IMR-90 (cell line): Measurements from ENCODE around the gene SENP7. TPM values are rescaled to one million over a fixed set of nuclear protein-coding genes. Genes with fewer than 3 reads are reported as not detected.

Experiments used
- ATAC-seq: fragments of 200-7000 bp; cut with Tn5 transposase; 2 replicates; pipeline ENCODE4 v1.9.1; 2020; ENCODE audit warnings: low read depth, mild to moderate bottlenecking, moderate library complexity
- BruUV-seq: library from RNA; stranded (reverse); fragments of 400-500 nt; replicated peaks from 2 replicates; lab custom pipeline; 2021; lab: Mats Ljungman, UMichigan
- CTCF ChIA-PET: fragments of 300-600 bp; formaldehyde crosslinking; extraction: SDS; loops from one replicate; lab custom pipeline; 2021; ENCODE audit warnings: antibody characterized with exemption; lab: Yijun Ruan, JAX
- POLR2A ChIA-PET: fragments of 300-600 bp; sonication (Branson Sonifier 250); formaldehyde crosslinking; loops from one replicate; lab custom pipeline; 2022; ENCODE audit warnings: antibody characterized with exemption; ENCODE audit not compliant: unreplicated experiment; lab: Charles Lee
- DNase-seq: peaks from one replicate; pipeline ENCODE4 v3.0.0; 2013
- H2AFZ ChIP-seq: replicated peaks from 2 replicates; pipeline ENCODE3; 2013; ENCODE audit warnings: low read length, mild to moderate bottlenecking; ENCODE audit not compliant: poor library complexity
- H2AK5ac ChIP-seq: 2 replicates; pipeline ENCODE4 v1.6.1; 2013; ENCODE audit warnings: low read depth, low read length, inconsistent platforms
- H2AK9ac ChIP-seq: replicated peaks from 2 replicates; pipeline ENCODE3; 2013; ENCODE audit warnings: mild to moderate bottlenecking, low read depth, low read length, moderate library complexity; ENCODE audit not compliant: poor library complexity
- H2BK120ac ChIP-seq: 2 replicates; pipeline ENCODE4 v1.6.1; 2013; ENCODE audit warnings: low read depth, low read length, inconsistent platforms
- H2BK15ac ChIP-seq: 3 replicates; pipeline ENCODE4 v1.6.1; 2013; ENCODE audit warnings: low read depth, low read length, inconsistent platforms
- H2BK20ac ChIP-seq: 2 replicates; pipeline ENCODE4 v1.6.1; 2013; ENCODE audit warnings: low read depth, mild to moderate bottlenecking, inconsistent platforms, low read length, moderate library complexity
- H2BK5ac ChIP-seq: 2 replicates; pipeline ENCODE4 v1.6.1; 2013; ENCODE audit warnings: mild to moderate bottlenecking, low read depth, low read length, inconsistent platforms; ENCODE audit not compliant: poor library complexity, severe bottlenecking
- H3K14ac ChIP-seq: replicated peaks from 2 replicates; pipeline ENCODE4 v1.6.1; 2013; ENCODE audit warnings: low read depth, low read length, inconsistent platforms
- H3K18ac ChIP-seq: 2 replicates; pipeline ENCODE4 v1.6.1; 2013; ENCODE audit warnings: low read depth, low read length, control low read depth
- H3K23ac ChIP-seq: 2 replicates; pipeline ENCODE4 v1.6.1; 2013; ENCODE audit warnings: low read depth, low read length, inconsistent platforms
- H3K27ac ChIP-seq: 2 replicates; pipeline ENCODE4 v1.5.1; 2013; ENCODE audit warnings: mild to moderate bottlenecking, control low read depth, low read length; ENCODE audit not compliant: insufficient read depth
- H3K27me3 ChIP-seq: 2 replicates; pipeline ENCODE4 v1.6.1; 2013; ENCODE audit warnings: low read length; ENCODE audit not compliant: control insufficient read depth, insufficient read depth
- H3K36me3 ChIP-seq: 2 replicates; pipeline ENCODE4 v1.6.1; 2013; ENCODE audit warnings: low read length, mixed read lengths; ENCODE audit not compliant: control insufficient read depth, insufficient read depth
- H3K4ac ChIP-seq: 2 replicates; pipeline ENCODE4 v1.6.1; 2013; ENCODE audit warnings: low read depth, low read length, inconsistent platforms
- H3K4me1 ChIP-seq: 2 replicates; pipeline ENCODE4 v1.6.1; 2013; ENCODE audit warnings: low read length, mixed read lengths; ENCODE audit not compliant: control insufficient read depth, insufficient read depth
- H3K4me2 ChIP-seq: 2 replicates; pipeline ENCODE4 v1.6.1; 2013; ENCODE audit warnings: low read depth, mild to moderate bottlenecking, control low read depth, low read length, moderate library complexity
- H3K4me3 ChIP-seq: 2 replicates; pipeline ENCODE4 v1.5.1; 2013; ENCODE audit warnings: low read depth, mild to moderate bottlenecking, control low read depth, low read length, moderate library complexity; ENCODE audit not compliant: insufficient read depth
- H3K56ac ChIP-seq: 2 replicates; pipeline ENCODE4 v1.6.1; 2013; ENCODE audit warnings: low read length, inconsistent platforms; ENCODE audit not compliant: insufficient read depth; ENCODE audit errors: extremely low read depth
- H3K79me1 ChIP-seq, 2 experiments: 2 replicates each; pipeline ENCODE4 v1.6.1; 2013; ENCODE audit warnings: low read length in 2 of 2, inconsistent platforms in 1 of 2, low read depth in 1 of 2
- H3K9ac ChIP-seq: 2 replicates; pipeline ENCODE4 v1.6.1; 2013; ENCODE audit warnings: low read depth, low read length, control low read depth
- H3K9me1 ChIP-seq: 2 replicates; pipeline ENCODE4 v1.6.1; 2013; ENCODE audit warnings: low read length, inconsistent platforms; ENCODE audit not compliant: insufficient read depth
- H3K9me3 ChIP-seq: 2 replicates; pipeline ENCODE4 v1.6.1; 2013; ENCODE audit warnings: low read length; ENCODE audit not compliant: control insufficient read depth, insufficient read depth
- H4K20me1 ChIP-seq: 2 replicates; pipeline ENCODE4 v1.6.1; 2013; ENCODE audit warnings: low read length, inconsistent platforms; ENCODE audit not compliant: insufficient read depth
- H4K5ac ChIP-seq: 2 replicates; pipeline ENCODE4 v1.6.1; 2013; ENCODE audit warnings: mild to moderate bottlenecking, low read depth, low read length, control low read depth
- H4K8ac ChIP-seq, 2 experiments: 2 replicates each; pipeline ENCODE4 v1.6.1; 2013; ENCODE audit warnings: low read depth in 2 of 2, low read length in 2 of 2, control low read depth in 1 of 2, inconsistent platforms in 1 of 2
- H4K91ac ChIP-seq: 2 replicates; pipeline ENCODE4 v1.6.1; 2013; ENCODE audit warnings: low read depth, low read length, inconsistent platforms; ENCODE audit not compliant: insufficient read depth
- ELK1 ChIP-seq: fragments of 150-350 bp; IDR thresholded peaks from 2 replicates; pipeline ENCODE4 v1.6.1; 2016; ENCODE audit warnings: low read depth, mild to moderate bottlenecking, low read length, moderate library complexity, borderline replicate concordance
- MXI1 ChIP-seq: IDR thresholded peaks from 2 replicates; pipeline ENCODE4 v1.6.1; 2012; ENCODE audit warnings: low read depth, mild to moderate bottlenecking, low read length, moderate library complexity, borderline replicate concordance
- NFE2L2 ChIP-seq: fragments of 150-350 bp; IDR thresholded peaks from 2 replicates; pipeline ENCODE4 v1.6.1; 2016; ENCODE audit warnings: low read depth, mild to moderate bottlenecking, low read length
- RAD21 ChIP-seq: IDR thresholded peaks from 2 replicates; pipeline ENCODE4 v1.6.1; 2012; ENCODE audit warnings: low read length, improper control_type of control experiment
- SMC3 ChIP-seq: fragments of 150-350 bp; IDR thresholded peaks from 2 replicates; pipeline ENCODE4 v1.6.1; 2016; ENCODE audit warnings: low read depth, mild to moderate bottlenecking, antibody characterized with exemption, low read length, moderate library complexity
- WGBS, 2 experiments: methylation state at CpG; one replicate each; pipeline versions ENCODE4 v1.1.5 to v1.1.7; 2013; ENCODE audit warnings: missing lambda C conversion rate in 2 of 2; ENCODE audit not compliant: insufficient read length in 1 of 2; ENCODE audit errors: extremely low coverage in 2 of 2; 5-methylcytosine and 5-hydroxymethylcytosine counted together
- dilution Hi-C: fragments of 300-500 bp; cut with HindIII; formaldehyde crosslinking; loops from one replicate; pipeline ENCODE4 v1.14.3; 2018; ENCODE audit warnings: low sequenced_read_pairs; ENCODE audit not compliant: unreplicated experiment
- in situ Hi-C: fragments of 300-500 bp; cut with MboI; formaldehyde crosslinking; loops from 3 replicates; pipeline ENCODE4 v1.14.3; 2019; ENCODE audit warnings: low sequenced_read_pairs, inconsistent platforms, mixed read lengths
- intact Hi-C: fragments of 100-400 bp; cut with micrococcal nuclease; formaldehyde crosslinking; loops from 2 replicates; pipeline ENCODE4 v1.10.0; 2022
- polyA plus RNA-seq, 3 experiments: library from polyadenylated mRNA; depleted of rRNA; stranded (reverse); fragments of >200 nt; gene quantifications; 2 replicates each; pipeline ENCODE4 v1.2.3, GENCODE V29; 2012; ENCODE audit warnings: low replicate concordance in 1 of 3
- total RNA-seq: library from RNA; depleted of rRNA; stranded (reverse); fragments of >200 nt; gene quantifications from 2 replicates; pipeline ENCODE4 v1.2.3, GENCODE V29; 2012

SENP7 gene
- total and polyA plus RNA-seq, 2 of the 4 experiments (the other 2 are of a cell fraction): 5.5 to 8.4 TPM

DNA sequence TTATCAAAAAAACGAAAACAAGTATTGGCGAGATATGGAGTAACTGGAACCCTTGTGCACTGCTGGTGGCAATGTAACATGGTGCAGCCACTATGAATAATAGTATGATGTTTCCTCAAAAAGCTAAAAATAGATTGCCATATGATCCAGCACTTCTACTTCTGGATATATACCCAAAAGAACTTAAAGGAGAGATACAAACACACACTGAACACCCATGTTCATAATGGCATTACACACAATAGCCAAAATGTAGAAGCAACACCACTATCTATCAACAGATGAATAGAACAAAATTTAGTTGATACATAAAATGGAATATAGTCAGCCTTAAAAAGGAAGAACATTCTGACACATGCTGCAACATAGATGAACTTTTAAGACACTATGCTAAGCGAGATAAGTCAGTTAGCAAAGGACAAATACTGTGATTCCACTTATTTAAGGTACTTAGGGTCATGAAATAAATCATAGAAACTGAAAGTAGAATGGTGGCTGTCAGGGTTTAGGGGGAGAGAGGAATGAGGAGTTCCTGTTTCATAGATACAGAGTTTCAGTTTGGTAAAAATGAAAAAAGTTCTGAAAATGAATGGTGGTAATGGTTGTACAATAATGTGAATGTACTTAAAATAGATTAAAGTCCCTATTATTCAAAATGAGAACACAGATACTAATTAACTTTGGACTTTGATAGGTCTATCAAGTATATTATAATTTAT is 133.2 kb downstream of the SENP7 start:
- peak overlapping the region; percentile 33; the same call in 1 of the 2 replicates for H3K4me2 ChIP-seq
- no peak overlapping the region for H3K14ac ChIP-seq
- no peak overlapping the region for H2AK5ac ChIP-seq
- TF ChIP-seq NFE2L2 (no peak), MXI1 (no peak), ELK1 (no peak), SMC3 (no peak), RAD21 (no peak)
- H2BK20ac ChIP-seq: no peak overlapping the region
- no peaks in the 10 kb centered on the region for H3K27me3 ChIP-seq
- H3K56ac ChIP-seq: no peak overlapping the region
- in situ Hi-C loops: no loop called here
- H2BK120ac ChIP-seq: no peak overlapping the region
- dilution Hi-C loops: no loop called here
- H4K5ac ChIP-seq: no peak overlapping the region
- BruUV-seq: no TSS peak
- H4K8ac ChIP-seq: no peak overlapping the region
- no peak overlapping the region for H3K27ac ChIP-seq
- H2BK15ac ChIP-seq: no peak overlapping the region
- no peak overlapping the region for H2BK5ac ChIP-seq
- H4K91ac ChIP-seq: no peak overlapping the region
- no peak overlapping the region for H2AFZ ChIP-seq
- H3K79me1 ChIP-seq: peaks cover 7 to 12% of the 10 kb centered on the region in 2 experiments; a peak in 3 of 4 replicates
- WGBS, 2 experiments: no CpG with 5 or more reads among the region's 3 CpGs
- H3K9ac ChIP-seq: no peak overlapping the region
- H3K23ac ChIP-seq: no peak overlapping the region
- no peak overlapping the region for H2AK9ac ChIP-seq
- H3K4ac ChIP-seq: no peak overlapping the region
- intact Hi-C loops: no loop called here
- ChIA-PET CTCF (no interaction called here), POLR2A (no interaction called here)
- no peaks in the 10 kb centered on the region for H4K20me1 ChIP-seq
- no peak for ATAC-seq
- no peak overlapping the region for H3K18ac ChIP-seq
- H3K4me3 ChIP-seq: no peak overlapping the region
- DNase-seq: no peak
- H3K36me3 ChIP-seq: no peaks in the 10 kb centered on the region
- no peaks in the 10 kb centered on the region for H3K9me3 ChIP-seq
- H3K9me1 ChIP-seq: no peaks in the 10 kb centered on the region
- peaks cover 5% of the 10 kb centered on the region for H3K4me1 ChIP-seq
